Kidney (tissue), 14 donors: ENCODE measurements around the gene SERPINB5. TPM values are rescaled to one million over a fixed set of nuclear protein-coding genes. Genes with fewer than 3 reads are reported as not detected.

Experiments used
- DNase-seq, 5 donors: peaks; one replicate each; pipeline ENCODE4 v3.0.0-alpha.2; 2013 to 2020
- FAIRE-seq: peaks from 2 replicates; lab custom pipeline; 2012; peaks lifted over from hg19 to GRCh38; lab: Jason Lieb, UNC
- H3K27ac ChIP-seq, 2 donors: one replicate each; pipeline ENCODE4 v1.7.0; 2013; ENCODE audit warnings: low read depth in 2 of 2, low read length in 2 of 2, inconsistent platforms in 1 of 2
- H3K27me3 ChIP-seq: one replicate; pipeline ENCODE4 v1.7.1; 2013; ENCODE audit warnings: low read length, inconsistent platforms; ENCODE audit not compliant: control insufficient read depth, insufficient read depth
- H3K36me3 ChIP-seq, 3 donors: one replicate each; pipeline versions ENCODE4 v1.7.0 to v1.7.1; 2013; ENCODE audit warnings: low read length in 3 of 3, control low read depth in 1 of 3, inconsistent platforms in 1 of 3; ENCODE audit not compliant: insufficient read depth in 3 of 3, control insufficient read depth in 2 of 3
- H3K4me1 ChIP-seq, 3 donors: one replicate each; pipeline versions ENCODE4 v1.7.0 to v1.7.1; 2013; ENCODE audit warnings: low read length in 3 of 3, inconsistent platforms in 1 of 3, low read depth in 1 of 3; ENCODE audit not compliant: control insufficient read depth in 2 of 3, insufficient read depth in 2 of 3
- H3K4me3 ChIP-seq, 3 donors: one replicate each; pipeline versions ENCODE4 v1.7.0 to v1.8.1; 2013; ENCODE audit warnings: low read length in 3 of 3, control low read depth in 1 of 3, inconsistent platforms in 1 of 3
- H3K9ac ChIP-seq, 3 donors: one replicate each; pipeline versions ENCODE4 v1.7.0 to v1.7.1; 2013; ENCODE audit warnings: low read length in 3 of 3, control low read depth in 1 of 3, inconsistent platforms in 1 of 3
- H3K9me3 ChIP-seq, 3 donors: one replicate each; pipeline versions ENCODE4 v1.7.0 to v1.7.1; 2013; ENCODE audit warnings: low read length in 3 of 3, control low read depth in 1 of 3, inconsistent platforms in 1 of 3; ENCODE audit not compliant: control insufficient read depth in 2 of 3, insufficient read depth in 1 of 3
- intact Hi-C: fragments of 100-400 bp; cut with DNase I; formaldehyde crosslinking; loops from one replicate; pipeline ENCODE4 v1.11.1; 2022
- polyA plus RNA-seq: library from polyadenylated mRNA; stranded (reverse); fragments of 350-450 nt; fragmentation: Illumina TruSeq; extraction: RNeasy Lipid Tissue Mini Kit (QIAGEN cat#74804); gene quantifications from one replicate; pipeline ENCODE4 v1.2.3, GENCODE V29; 2014; ENCODE audit warnings: low read depth, low replicate concordance; ENCODE audit not compliant: insufficient read depth
- total RNA-seq: library from RNA; stranded (reverse); fragmentation: NEBNext Ultra II Directional; extraction: Animal tissue kit (Norgen Biotek cat#: 25700); gene quantifications from one replicate; pipeline ENCODE4 v1.2.1, GENCODE V29; 2021
- TF ChIP-seq, protein P1 (sequence below): IDR thresholded peaks from 3 replicates; pipeline ENCODE4 v1.5.1; 2012; ENCODE audit warnings: mild to moderate bottlenecking, moderate library complexity, borderline replicate concordance; ENCODE audit not compliant: insufficient read depth; ENCODE audit errors: extremely low read depth
- donor health status: control.
- donor health status: control.
- donor health status: control.
- donor health status: control.
- donor health status: control.
- donor health status: DM: yes; HTN: yes; CAD: no.
- donor health status: Normal renal cell carcinoma (clear cell type).

Gene SERPINB5
- total and polyA plus RNA-seq, 2 donors from 2014 or later = not detected

DNA sequence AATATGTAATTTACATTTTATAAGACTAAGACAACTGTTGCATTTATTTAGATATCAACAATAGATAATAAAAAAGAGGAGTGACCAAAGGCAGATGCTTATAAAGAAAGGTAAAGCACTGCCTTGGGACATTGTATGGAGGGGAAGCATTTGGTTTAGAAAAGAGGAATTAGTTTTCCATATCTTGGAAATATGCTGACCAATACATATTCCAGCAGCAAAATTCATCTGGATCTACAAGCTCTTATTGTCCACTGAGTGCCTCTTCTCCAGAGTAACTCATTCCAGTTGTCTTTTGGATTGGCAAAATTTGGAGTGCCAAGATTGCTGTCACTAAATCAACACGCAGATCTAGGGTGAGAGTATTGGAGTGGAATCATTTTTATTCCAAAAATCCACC is 45.6 kb upstream of the SERPINB5 start:
- Histone ChIP-seq H3K27me3 (no peaks in the 10 kb centered on the region), H3K9ac (no peak overlapping the region), H3K4me1 (no peaks in the 10 kb centered on the region), H3K4me3 (no peak overlapping the region), H3K36me3 (no peaks in the 10 kb centered on the region), H3K27ac (no peak overlapping the region), H3K9me3 (no peaks in the 10 kb centered on the region)
- TF ChIP-seq, protein P1, sequence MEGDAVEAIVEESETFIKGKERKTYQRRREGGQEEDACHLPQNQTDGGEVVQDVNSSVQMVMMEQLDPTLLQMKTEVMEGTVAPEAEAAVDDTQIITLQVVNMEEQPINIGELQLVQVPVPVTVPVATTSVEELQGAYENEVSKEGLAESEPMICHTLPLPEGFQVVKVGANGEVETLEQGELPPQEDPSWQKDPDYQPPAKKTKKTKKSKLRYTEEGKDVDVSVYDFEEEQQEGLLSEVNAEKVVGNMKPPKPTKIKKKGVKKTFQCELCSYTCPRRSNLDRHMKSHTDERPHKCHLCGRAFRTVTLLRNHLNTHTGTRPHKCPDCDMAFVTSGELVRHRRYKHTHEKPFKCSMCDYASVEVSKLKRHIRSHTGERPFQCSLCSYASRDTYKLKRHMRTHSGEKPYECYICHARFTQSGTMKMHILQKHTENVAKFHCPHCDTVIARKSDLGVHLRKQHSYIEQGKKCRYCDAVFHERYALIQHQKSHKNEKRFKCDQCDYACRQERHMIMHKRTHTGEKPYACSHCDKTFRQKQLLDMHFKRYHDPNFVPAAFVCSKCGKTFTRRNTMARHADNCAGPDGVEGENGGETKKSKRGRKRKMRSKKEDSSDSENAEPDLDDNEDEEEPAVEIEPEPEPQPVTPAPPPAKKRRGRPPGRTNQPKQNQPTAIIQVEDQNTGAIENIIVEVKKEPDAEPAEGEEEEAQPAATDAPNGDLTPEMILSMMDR = no peak
- no peak for DNase-seq
- intact Hi-C loops = loop anchor here (10.0 kb wide), 2 partner anchors 86 to 416 kb away; no protein-coding TSS in a partner anchor
- no peak for FAIRE-seq

DNA sequence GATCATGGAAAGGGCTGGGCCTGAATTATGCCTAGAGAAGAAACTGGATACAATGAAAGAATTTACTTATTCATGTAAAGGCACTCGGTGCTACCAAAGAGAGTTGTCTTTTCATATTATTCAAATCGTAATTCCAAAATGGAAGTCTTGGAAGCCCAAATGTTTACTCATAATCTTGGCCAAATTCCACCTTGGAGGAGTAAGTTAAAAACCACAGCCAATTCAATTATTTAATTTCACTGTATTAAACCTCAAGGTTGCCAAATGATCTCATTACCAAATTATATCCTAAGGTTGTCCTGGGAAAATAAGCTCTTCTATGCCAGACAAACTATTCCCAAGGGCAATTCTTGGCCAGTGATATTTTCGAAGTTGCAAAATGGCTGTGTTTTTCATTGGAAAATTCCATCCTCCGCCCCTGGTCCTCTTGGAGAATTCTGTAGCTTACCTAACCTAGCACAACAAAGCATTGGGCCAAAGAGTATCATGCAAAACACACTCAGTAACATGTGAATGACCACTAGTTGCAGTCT is 43.4 kb upstream of the SERPINB5 start:
- TF ChIP-seq, protein P1 = no peak
- H3K27me3 ChIP-seq = no peaks in the 10 kb centered on the region
- H3K9ac ChIP-seq = no peak overlapping the region
- DNase-seq (no peak), FAIRE-seq (no peak)
- H3K36me3 ChIP-seq = no peaks in the 10 kb centered on the region
- H3K27ac ChIP-seq = no peak overlapping the region
- H3K9me3 ChIP-seq = no peaks in the 10 kb centered on the region
- no peak overlapping the region for H3K4me3 ChIP-seq
- no peaks in the 10 kb centered on the region for H3K4me1 ChIP-seq
- intact Hi-C loops = loop anchor here (10.0 kb wide), 2 partner anchors 89 to 419 kb away; no protein-coding TSS in a partner anchor

DNA sequence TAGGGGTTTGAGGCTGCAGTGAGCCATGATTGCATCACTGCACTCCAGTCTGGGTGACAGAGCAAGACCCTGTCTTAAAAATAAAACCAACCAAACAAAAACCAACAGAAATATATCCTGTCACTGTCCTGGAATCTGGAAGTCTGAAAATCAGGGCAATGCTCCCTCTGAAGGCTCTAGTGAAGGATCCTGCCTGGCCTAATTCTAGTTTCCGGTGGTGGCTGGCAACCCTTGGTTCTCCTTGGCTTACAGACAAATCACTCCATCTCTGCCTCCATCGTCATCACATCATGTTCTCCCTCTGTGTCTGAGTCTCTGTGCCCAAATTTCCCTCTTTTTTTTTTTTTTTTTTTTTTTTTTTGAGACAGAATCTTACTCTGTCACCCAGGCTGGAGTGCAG is 38.6 kb upstream of the SERPINB5 start:
- no peaks in the 10 kb centered on the region for H3K4me1 ChIP-seq
- no peak overlapping the region for H3K27ac ChIP-seq
- H3K9ac ChIP-seq = no peak overlapping the region
- H3K9me3 ChIP-seq = no peaks in the 10 kb centered on the region
- no peak overlapping the region for H3K4me3 ChIP-seq
- TF ChIP-seq, protein P1 = no peak
- H3K36me3 ChIP-seq = no peaks in the 10 kb centered on the region
- DNase-seq (no peak), FAIRE-seq (no peak)
- H3K27me3 ChIP-seq = no peaks in the 10 kb centered on the region
- intact Hi-C loops = loop anchor here (10.0 kb wide), 2 partner anchors 93 to 423 kb away; no protein-coding TSS in a partner anchor
